GM19351 (cell line): ENCODE measurements around the gene MED13.
A peak's percentile ranks its signal among the peaks of the same experiment; 100 is the strongest.

Source experiments
- ATAC-seq: cut with Tn5 transposase; IDR thresholded peaks from one replicate; pipeline ENCODE4 v1.9.1; 2021; ENCODE audit warnings: mild to moderate bottlenecking, moderate library complexity; ENCODE audit not compliant: unreplicated experiment

Gene MED13, protein sequence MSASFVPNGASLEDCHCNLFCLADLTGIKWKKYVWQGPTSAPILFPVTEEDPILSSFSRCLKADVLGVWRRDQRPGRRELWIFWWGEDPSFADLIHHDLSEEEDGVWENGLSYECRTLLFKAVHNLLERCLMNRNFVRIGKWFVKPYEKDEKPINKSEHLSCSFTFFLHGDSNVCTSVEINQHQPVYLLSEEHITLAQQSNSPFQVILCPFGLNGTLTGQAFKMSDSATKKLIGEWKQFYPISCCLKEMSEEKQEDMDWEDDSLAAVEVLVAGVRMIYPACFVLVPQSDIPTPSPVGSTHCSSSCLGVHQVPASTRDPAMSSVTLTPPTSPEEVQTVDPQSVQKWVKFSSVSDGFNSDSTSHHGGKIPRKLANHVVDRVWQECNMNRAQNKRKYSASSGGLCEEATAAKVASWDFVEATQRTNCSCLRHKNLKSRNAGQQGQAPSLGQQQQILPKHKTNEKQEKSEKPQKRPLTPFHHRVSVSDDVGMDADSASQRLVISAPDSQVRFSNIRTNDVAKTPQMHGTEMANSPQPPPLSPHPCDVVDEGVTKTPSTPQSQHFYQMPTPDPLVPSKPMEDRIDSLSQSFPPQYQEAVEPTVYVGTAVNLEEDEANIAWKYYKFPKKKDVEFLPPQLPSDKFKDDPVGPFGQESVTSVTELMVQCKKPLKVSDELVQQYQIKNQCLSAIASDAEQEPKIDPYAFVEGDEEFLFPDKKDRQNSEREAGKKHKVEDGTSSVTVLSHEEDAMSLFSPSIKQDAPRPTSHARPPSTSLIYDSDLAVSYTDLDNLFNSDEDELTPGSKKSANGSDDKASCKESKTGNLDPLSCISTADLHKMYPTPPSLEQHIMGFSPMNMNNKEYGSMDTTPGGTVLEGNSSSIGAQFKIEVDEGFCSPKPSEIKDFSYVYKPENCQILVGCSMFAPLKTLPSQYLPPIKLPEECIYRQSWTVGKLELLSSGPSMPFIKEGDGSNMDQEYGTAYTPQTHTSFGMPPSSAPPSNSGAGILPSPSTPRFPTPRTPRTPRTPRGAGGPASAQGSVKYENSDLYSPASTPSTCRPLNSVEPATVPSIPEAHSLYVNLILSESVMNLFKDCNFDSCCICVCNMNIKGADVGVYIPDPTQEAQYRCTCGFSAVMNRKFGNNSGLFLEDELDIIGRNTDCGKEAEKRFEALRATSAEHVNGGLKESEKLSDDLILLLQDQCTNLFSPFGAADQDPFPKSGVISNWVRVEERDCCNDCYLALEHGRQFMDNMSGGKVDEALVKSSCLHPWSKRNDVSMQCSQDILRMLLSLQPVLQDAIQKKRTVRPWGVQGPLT (N-terminal part only)

DNA sequence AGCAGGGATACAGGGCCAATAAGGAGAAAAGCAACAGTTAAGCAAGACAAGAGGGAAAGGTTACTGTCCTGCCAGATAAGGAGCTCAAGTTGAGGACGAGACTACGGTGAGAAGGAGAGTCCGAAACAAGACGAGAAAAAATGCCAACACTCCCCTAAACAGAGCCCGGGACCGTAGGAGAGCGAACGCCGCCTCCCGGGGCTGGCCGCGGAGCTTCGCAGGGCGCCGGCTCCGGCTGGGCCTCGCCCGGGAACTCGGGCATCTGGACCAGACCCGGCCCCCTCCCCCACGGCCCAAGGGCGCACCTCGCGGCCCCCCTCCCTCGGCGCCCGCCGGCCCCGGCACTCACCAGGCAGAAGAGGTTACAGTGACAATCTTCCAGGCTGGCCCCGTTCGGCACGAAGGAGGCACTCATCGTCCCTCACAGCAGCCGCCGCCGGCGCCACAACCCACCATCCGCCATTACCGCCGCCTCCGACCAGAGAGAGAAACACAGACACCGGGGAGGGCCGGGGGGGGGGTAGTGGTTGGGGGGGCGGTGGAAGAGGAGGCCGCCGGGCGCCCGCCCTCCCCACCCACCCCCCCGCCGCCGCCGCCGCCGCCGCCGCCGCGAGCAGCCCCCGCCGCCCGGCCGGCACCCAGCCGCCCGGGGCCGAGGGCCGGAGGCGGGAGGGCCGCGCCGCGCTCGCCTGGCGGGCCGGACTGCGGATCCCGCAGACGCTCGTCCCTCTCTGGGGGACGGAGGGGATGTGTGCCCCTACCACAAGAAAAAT is at the start of gene MED13:
Gene MED13 (minus strand): TSS at position 488 of the 773 bp plus-strand sequence. CDS start 73 bp downstream, at position 415.
- no peak for ATAC-seq

DNA sequence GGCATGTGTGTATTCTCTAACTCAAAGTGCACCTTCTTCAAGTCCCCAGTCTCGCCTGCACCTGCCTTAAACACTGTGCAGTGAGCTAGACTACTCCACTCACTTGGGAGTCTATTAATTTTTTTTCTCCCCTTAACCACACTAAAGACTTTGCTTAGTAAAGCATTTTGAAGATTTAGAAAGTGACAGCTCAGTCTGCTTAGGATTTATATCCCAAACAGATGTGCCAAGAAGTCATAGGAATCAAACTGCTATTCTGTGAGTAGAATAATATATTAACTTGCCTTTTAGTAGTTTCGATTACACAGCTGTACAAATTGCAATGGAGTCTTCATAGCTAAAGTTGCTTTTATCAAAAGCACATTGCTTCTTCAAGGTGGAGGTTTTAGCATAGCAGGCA is 47.2 kb upstream of the MED13 start:
- ATAC-seq = no peak

DNA sequence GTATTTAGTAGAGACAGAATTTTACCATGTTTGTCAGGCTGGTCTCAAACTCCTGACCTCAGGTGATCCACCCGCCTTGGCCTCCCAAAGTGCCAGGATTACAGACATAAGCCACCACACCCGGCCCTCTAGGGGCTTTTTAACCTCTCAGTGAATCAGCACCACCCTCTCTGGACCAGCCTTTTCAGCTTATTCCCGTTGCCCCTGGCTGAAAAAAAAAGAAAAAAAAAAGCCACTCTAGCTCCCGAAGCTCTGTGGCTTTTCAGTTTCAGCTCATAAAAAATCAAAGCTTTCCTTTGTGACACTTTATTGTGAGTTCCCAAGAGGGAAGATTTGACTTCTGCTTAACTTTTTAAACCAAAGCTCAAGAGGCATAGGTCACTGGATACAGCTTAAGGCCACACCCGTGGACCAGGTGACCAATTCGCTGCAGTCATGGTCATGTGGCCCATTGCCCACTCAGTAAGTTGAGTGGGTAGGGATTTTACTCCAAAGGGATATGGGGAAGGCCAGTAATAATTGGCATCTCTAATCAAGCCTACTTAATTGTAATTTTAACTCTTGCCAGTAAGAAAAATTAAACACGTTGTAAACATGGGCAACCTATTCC is 46.6 kb upstream of the MED13 start:
- ATAC-seq = no peak

DNA sequence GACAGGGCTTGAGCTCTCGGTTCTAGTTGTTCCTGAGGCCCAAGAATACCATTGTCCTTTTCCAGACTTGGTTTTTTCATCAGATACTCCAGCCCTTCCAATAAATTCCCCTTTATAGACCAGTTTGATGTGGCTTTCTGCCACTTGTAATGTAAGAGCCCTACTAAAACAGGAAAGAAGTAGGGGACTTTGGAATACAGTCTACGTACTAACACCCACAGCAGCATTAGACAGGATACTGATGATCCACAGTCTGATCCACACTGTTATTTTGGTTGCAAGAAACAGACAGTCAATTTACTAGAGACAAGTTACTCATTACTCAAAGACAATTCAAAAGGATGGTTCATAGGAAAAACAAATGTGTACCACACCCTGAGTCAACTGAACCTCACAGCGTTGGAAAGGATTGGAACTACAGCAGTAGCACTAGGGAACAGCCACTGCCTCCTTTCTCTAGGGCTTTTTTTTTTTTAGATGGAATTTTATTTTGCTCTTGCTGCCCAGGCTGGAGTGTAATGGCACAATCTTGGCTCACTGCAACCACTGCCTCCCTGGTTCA is 45.9 kb upstream of the MED13 start:
- ATAC-seq = no peak

DNA sequence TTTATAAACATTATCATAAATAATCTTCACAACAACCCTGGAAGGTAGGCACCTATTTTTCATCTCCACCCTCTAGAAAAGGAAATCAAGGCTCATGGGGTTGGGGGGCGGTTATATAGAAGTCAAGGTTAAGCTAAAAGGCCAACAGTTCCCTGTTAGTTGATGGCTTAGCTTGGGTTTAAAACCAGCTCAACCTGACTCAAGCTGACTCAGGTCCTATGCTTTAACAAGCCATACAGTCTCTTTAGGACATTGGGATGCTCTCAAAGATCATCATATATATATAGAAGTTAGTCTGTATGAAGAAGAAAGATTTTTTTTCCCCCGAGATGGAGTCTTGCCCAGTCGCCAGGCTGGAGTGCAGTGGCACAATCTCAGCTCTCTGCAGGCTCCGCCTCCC is 44.8 kb upstream of the MED13 start:
- ATAC-seq = no peak

DNA sequence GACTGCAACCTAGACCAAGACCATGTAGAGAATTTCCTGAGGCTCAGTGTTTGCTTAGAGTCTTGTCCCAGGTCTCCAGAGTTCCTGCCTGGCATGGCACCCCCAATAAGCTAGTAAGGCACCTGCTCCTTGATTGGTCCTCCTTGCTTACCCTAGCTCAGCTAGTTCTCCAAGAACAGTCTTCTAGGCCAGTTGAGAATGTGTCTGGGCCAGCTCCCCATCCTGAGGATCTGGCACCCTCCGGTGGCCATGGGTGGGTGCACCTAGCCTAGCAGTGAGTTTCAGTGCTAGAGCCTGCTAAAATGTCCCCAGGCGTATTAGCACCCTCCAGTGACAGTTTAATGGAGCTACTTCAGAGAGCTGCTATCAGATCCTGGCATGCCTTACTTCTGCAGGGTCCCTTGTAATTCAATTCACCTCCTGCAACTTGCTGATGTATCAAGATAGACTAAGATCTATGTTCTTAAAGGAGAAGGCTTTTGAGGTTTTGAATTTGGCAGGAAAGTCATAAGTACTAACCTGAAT is 44.4 kb upstream of the MED13 start:
- ATAC-seq = peak; percentile 99

DNA sequence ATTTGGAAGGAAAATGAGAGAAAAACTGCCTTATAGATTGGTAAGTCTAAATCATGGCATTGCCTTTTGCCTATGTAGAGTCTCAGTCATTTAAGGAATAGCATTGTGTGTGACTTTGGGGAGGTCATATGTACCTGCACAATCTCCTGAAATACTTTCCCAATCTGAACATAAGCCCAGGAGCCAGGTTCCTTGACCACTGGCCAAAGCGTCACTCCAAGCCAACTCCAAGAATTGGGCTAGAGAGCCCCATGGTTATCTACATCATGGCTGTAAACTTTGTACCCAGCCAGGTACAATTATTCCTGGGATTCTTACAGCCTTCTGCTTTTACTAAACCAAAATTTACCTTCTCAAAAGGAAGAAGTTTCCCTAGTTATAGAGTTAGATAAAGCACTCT is 40.8 kb upstream of the MED13 start:
- no peak for ATAC-seq

DNA sequence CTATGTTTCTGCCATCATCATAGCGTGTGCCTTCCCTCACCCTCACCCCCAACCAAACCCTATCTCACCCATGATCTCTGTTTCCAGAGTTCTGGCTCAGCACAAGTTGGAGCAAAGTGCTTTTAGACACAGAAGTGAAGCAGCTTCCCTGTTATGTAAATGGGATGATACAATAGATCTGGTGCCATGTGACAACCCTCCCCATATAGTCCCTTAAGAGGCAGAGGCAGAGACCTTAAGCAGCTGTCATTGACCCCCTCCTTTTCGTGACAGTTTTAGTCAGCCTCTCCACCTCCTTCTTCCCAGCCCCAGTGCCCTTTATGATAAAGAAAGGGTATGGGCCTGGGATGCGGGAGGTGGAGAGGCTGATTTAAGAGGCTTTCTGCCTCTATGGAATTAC is 40.3 kb upstream of the MED13 start:
- ATAC-seq = no peak

DNA sequence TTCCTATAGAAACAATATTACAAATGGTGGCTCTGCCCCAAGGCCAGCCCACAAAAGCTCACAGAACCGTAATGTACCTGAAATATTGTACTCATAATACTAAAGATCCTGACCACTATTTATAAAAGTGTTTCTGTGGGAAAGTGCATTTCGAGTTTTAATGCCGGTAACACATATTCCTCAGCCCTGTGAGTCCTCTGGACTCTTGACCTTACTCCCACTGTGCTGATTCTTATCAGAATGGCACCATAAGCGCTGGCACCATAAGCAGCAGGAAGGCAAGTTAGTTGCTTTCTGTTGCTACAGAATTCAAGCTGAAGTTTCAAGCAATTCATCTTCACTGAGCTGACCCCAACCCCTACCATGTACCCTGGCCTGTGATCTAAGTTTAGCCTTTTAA is 36.4 kb upstream of the MED13 start:
- no peak for ATAC-seq

DNA sequence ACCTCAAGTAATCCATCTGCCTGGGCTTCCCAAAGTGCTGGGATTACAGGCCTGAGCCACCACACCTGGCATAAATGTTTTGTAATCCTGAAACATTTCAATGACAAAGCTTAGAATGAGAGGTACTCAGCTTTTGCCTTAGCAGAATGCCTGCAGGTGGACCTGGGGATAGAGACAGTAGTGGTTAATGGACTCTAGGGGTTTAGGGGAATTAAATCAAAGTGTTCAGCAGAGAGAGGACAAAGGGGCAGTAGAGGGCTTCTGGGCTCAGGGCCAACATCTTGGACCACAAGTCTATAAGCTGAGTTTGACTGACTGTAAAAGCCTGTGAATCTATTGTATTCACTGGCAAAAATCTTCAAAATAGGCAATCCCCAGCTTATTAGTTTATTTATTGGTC is 36.0 kb upstream of the MED13 start:
- no peak for ATAC-seq

DNA sequence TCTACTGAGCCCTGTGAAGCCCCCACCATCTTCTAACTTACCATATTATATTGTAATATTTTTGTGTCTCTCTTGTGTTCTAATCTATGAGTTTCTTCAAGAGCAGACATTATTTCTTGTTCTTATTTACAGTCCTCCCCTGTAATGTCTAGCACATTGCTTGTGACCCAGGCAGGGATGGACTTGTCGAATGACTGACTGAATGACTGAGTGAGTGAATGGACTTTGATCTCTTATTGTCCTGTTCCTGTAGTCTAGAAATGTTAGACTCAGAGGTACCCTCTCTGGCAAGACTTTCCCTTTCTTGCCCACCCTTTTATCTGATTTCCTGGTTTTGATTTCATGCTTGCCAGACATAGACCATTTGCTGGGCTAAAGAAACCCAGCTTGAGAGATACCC is 35.0 kb upstream of the MED13 start:
- no peak for ATAC-seq

DNA sequence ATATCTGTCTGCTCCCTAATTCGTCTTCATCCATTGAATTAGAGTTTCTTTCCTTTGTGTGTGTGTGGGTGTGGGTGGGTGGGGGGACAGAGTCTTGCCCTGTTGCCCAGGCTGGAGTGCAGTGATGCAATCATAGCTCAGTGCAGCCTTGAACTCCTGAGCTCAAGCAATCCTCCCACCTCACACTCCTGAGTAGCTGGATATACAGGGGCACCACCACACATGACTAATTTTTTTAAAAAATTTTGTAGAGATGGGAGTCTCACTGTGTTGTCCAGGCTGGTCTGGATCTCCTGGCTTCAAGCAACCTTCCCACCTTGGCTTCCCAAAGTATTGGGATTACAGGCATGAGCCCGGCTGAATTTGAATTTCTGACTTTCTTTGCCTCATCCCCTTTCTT is 34.5 kb upstream of the MED13 start:
- ATAC-seq = no peak

DNA sequence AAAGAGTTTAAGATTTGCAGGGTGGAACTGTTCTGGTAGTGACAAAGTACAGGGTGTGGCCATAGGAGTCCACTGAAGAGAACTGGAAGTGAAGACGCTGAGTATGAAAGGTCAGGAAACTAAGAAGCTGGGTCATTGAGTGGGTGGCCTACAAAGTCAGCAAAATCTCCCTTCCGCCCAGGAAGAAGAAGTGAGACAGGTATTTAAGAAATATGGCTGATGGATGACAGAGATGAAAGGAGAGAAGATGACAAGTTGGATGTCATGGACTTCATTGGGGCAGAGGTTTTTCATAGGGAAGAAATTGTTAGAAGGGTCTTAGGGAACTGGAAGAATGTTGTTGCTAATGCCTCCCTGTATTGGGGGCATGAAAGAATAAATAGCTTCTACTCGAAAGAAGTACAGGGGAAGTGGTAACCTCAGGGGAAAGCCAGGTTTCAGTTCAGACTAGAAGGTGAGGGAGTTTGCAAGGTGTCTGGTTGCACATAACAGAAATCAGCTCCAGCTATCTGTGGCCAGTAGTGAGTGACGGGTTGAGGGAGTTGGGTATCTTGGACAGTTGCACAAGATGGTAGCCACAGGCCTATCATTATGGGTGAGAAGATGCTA is 33.6 kb upstream of the MED13 start:
- ATAC-seq = peak; percentile 89

DNA sequence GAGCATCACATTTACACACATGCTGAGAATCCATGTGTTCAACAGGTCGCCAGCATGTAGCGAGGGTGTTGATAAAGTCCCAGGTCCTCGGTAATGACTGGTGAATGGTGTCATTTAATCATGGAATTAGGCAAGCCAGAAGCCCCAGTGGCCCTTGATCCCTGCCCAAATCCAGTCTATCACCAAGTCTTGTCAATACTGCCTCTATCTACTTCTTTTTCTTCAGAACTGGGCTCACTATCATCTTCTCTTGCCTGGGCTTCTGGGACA is 31.3 kb upstream of the MED13 start:
- ATAC-seq = no peak

DNA sequence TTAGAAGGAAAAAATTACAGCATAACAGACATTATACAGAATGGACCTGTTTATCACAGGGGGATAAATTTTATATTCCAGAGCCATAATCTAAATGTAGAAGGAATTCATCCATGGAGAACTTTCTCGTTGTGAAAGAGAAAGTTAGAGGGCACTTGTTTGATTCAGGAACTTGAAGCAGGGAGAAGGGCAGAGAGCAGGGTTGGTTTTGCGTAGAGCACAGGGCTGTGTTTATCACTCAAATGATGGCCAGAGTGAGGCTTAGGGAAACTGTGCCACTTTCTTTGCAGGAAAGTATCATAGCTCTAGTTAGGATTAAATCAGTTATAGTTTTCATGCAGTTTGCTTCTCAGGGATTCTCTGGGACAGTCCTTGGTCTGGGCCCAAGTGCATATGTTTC is 29.1 kb upstream of the MED13 start:
- ATAC-seq = no peak

DNA sequence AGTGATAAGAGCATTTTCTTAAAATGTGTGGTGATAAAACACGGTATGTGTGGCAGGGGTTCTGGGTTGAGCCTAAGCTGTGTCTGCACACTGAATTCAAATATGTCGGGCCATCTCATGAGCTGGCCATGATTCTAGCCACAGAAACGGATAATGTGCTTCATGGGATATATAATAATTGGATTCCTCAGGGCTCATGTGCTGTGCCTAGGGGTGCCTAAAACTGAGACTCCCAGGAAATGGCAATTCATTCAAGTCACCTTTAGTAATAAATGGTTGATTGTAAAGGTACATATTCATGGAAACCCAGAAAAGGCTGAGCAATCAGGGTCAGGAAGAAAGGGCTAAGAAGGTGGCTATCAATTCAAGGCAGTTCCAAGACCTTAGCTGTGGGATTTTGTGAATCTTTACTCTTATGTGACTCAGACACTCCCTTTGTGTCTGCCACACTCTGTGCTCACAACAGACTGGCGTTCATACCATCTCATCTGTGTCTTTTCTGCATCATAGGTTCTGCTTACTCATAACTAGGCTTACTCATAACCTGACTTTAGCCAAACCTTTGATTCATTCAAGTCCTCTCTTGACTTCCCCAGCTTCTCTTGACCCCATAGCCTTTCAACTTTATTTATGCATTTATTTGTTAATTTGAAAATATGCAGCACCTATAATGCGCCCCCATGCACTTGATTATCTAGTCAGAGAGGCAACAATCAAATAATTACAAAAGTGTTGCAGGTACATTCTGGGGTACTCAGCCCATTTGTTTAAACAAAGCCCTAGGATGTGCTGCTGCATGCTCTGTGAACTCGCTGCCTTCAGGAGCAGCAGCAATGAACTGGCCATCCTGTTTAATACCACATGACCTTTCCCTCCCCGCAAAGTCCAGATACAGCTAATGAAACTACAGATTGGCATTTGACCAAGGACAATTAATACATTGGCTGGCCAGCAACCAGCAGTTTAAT is 28.4 kb upstream of the MED13 start:
- ATAC-seq = peak; percentile 96

DNA sequence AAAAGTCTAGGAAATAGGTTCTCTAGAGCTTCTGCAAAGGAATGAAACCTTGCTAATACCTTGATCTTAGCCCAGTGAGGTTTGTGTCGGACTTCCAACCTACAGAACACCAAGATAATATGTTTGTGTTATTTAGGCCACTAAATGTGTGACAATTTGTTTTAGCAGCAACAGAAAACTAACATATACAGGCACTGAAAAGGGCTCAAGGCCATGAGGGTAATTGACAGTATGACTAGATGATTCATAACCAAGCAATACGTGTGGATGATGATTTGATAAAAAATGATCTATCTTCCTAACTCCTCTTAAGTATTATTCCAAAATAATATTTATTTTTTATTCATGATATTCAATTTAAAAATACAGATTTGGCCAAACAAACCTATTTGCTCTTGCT is 27.7 kb upstream of the MED13 start:
- no peak for ATAC-seq

DNA sequence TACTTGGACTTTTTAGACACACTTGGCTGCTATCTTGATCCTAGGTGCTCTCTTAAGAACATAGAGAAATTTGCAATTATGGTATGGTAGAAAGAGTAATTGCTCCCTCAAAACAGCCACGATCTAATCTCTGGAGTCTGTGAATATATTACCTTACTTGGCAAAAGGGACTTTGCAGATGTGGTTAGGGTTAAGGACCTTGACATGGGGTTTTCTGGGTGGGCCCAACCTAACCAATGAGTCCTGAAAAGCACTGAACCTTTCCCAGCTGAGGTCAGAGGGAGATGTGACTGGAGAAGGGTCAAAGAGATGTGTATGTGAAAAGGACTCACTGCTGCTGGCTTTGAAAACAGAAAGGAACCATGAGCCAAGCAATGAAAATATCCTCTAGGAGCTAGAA is 26.7 kb upstream of the MED13 start:
- ATAC-seq = no peak
